Measurements from ENCODE around the gene MAP7D1. TPM values are rescaled to one million over a fixed set of nuclear protein-coding genes. Genes with fewer than 3 reads are reported as not detected.

MAP7D1 gene
- total RNA-seq, 4 donors from 2014 or later = 73.3 to 244 (median 115) TPM

DNA sequence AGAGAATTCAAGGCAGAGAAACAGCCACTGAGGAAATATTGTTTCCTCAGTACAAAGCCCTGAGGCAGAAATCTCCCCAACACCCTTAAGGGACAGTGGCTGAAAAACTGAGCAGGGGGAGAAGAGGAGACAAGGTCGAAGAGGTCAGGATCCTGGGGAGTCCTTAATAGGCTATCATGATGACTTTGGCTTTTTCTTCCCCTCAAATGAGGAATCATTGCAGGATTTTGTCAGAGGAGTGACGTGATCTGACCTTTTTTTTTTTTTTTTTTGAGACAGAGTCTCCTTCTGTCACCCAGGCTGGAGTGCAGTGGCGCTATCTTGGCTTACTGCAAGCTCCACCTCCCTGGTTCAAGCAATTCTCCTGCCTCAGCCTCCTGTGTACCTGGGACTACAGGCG is 10.2 kb downstream of the MAP7D1 start:
- ATAC-seq (ENCODE audit: low FRiP score) = no peak
- DNase-seq (ENCODE audit: low spot score) = no peak
- TF ChIP-seq, protein P1, sequence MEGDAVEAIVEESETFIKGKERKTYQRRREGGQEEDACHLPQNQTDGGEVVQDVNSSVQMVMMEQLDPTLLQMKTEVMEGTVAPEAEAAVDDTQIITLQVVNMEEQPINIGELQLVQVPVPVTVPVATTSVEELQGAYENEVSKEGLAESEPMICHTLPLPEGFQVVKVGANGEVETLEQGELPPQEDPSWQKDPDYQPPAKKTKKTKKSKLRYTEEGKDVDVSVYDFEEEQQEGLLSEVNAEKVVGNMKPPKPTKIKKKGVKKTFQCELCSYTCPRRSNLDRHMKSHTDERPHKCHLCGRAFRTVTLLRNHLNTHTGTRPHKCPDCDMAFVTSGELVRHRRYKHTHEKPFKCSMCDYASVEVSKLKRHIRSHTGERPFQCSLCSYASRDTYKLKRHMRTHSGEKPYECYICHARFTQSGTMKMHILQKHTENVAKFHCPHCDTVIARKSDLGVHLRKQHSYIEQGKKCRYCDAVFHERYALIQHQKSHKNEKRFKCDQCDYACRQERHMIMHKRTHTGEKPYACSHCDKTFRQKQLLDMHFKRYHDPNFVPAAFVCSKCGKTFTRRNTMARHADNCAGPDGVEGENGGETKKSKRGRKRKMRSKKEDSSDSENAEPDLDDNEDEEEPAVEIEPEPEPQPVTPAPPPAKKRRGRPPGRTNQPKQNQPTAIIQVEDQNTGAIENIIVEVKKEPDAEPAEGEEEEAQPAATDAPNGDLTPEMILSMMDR (IDR thresholded peaks at IDR 0.05) = no peak

DNA sequence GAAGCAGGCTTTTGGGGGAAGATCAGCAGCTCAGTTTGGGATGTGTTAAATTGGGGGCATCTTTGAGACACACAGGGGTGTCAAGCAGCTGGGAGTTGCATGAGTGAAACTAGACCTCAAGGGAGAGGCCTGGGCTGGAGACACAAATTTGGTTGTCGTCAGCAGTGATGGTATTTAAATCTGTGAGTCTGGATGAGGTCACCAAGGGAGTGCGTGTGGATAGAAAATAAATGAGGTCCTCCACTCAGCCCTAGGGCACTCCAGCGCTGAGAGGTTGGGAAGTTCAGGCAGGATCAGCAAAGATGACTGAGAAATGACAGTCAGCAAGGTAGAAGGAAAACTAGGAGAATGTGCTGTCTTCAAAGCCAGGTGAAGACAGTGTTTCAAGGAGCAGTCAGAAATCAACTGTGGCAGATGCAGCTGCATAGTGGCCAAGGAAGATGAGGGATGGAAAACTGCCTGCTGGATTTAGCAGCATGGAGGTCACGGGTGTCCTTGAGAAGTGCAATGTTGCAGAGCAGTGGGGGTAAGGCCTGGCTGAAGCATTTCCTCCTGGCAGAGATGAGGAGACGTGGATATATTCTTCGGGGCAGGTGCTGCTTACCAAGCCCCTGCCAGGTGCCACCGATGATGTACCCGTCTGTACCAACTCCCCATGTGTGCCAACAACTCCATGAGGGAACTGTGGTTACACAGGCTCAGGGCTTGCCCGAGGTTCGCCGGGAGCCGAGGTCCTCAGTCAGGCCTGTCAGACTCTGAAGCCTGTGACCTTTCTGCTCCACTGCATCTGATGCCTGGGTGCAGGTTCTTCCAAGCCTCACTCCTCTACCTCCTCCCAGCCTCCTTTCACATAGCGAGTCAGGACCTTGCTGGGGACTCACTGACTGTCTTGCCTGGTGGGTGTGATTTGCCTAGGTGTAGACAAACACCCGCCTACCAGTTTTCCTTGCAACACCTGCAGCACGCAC is 11.3 kb downstream of the MAP7D1 start:
- TF ChIP-seq, protein P1 (IDR thresholded peaks at IDR 0.05) = no peak
- DNase-seq (ENCODE audit: low spot score) (no peak), ATAC-seq (ENCODE audit: low FRiP score) (no peak)

- DNase-seq (ENCODE audit: low spot score) (no peak), ATAC-seq (ENCODE audit: low FRiP score) (no peak)
- TF ChIP-seq, protein P1 (IDR thresholded peaks at IDR 0.05) = no peak
Observed at GRCh38 chr1:36168514-36168913, 12.6 kb downstream of the MAP7D1 start.

GRCh38 chr1:36170643-36171412 is 14.9 kb downstream of the MAP7D1 start:
- ATAC-seq (ENCODE audit: low FRiP score) = no peak

DNA sequence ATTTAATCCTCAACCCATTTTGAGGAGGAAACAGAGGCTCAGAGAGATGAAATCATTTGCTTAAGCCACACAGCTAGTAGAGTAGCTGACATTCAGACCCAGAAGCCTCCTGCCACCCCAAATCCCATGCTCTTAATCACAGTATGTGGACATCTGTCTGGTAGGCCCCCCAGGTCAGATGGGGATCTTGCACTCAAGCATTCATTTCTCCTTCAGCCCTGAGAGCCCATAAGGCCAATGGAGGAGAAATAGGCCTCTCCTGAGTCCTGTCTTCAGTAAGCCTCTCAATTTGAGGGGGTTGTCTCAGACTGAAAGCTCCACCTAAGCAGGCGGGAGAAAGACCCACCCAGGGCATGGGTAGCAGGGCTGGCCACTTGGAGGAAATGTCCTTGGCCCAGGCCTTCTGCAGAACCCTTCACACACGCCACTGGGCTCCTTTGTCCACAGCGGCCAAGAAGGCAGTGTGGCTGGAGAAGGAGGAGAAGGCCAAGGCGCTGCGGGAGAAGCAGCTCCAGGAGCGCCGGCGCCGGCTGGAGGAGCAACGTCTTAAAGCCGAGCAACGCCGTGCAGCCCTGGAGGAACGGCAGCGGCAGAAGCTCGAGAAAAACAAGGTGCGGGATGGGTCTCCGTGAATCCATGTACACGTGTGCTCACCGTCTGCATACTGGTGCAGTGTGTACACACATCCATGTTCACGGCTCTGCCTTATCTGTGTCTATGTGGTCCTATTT is 16.2 kb downstream of the MAP7D1 start:
- TF ChIP-seq, protein P1 (IDR thresholded peaks at IDR 0.05) = no peak
- ATAC-seq (ENCODE audit: low FRiP score) (no peak), DNase-seq (ENCODE audit: low spot score) (no peak)

More at GRCh38 chr1:36170643-36171412, 14.9 kb downstream of the MAP7D1 start:
- TF ChIP-seq, protein P1 (IDR thresholded peaks at IDR 0.05) = no peak
- no peak for DNase-seq (ENCODE audit: low spot score)

- DNase-seq (ENCODE audit: low spot score) = no peak
- peak; percentile 18 for ATAC-seq (ENCODE audit: low FRiP score)
- TF ChIP-seq, protein P1 (IDR thresholded peaks at IDR 0.05) = no peak
Observed at GRCh38 chr1:36172983-36173382, 17.0 kb downstream of the MAP7D1 start.

Data from omental fat pad (tissue), 4 donors.